ENCODE results near the gene CALY. TPM values are rescaled to one million over a fixed set of nuclear protein-coding genes. Genes with fewer than 3 reads are reported as not detected.

Gene CALY
- total RNA-seq, 1 experiment from 2014 or later = not detected

DNA sequence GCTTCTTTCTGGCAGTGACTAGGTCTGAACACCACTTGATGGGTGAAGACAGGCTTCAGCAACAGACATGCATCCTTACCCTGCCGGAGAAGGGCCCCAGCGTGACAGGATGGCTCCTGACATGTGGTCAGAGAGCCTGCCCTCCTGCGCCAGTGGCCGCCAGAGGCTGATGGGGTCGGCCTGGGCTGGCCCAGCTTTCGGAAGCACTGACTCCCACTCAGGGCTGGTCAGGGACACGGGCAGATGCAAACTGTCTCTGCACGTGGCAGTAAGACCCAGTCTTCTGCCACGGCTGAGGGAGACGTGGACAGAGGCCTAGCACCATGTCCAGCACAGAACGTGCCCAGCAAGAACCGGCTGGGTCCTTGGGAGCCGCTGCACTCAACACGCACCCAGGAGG, 38.2 kb downstream of the CALY start:
- DNase-seq (ENCODE audit: low spot score) = no peak
- no peak for TF ChIP-seq EZH2 (IDR thresholded peaks at IDR 0.05; ENCODE audit: borderline replicate concordance, low read depth, low read length, poor library complexity, severe bottlenecking)
- TF ChIP-seq, protein P1, sequence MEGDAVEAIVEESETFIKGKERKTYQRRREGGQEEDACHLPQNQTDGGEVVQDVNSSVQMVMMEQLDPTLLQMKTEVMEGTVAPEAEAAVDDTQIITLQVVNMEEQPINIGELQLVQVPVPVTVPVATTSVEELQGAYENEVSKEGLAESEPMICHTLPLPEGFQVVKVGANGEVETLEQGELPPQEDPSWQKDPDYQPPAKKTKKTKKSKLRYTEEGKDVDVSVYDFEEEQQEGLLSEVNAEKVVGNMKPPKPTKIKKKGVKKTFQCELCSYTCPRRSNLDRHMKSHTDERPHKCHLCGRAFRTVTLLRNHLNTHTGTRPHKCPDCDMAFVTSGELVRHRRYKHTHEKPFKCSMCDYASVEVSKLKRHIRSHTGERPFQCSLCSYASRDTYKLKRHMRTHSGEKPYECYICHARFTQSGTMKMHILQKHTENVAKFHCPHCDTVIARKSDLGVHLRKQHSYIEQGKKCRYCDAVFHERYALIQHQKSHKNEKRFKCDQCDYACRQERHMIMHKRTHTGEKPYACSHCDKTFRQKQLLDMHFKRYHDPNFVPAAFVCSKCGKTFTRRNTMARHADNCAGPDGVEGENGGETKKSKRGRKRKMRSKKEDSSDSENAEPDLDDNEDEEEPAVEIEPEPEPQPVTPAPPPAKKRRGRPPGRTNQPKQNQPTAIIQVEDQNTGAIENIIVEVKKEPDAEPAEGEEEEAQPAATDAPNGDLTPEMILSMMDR (conservative IDR thresholded peaks at IDR 0.05; ENCODE audit: low read depth, low read length) = no peak
- Histone ChIP-seq H3K4me3 (ENCODE audit: low read depth, low read length, poor library complexity, severe bottlenecking) (no peak overlapping the region), H3K27ac (ENCODE audit: low read depth, low read length, poor library complexity, severe bottlenecking) (no peak overlapping the region), H3K9me3 (ENCODE audit: low read depth, low read length, poor library complexity, severe bottlenecking) (no peaks in the 10 kb centered on the region), H3K36me3 (ENCODE audit: insufficient read depth, low read length, poor library complexity, severe bottlenecking) (peaks cover 49% of the 10 kb centered on the region), H3K4me1 (ENCODE audit: insufficient read depth, low read length, poor library complexity, severe bottlenecking) (no peaks in the 10 kb centered on the region), H3K27me3 (replicated peaks; ENCODE audit: insufficient read depth, low read depth, low read length, poor library complexity) (no peaks in the 10 kb centered on the region)
- intact Hi-C loops (cut with micrococcal nuclease; ENCODE audit: unreplicated experiment) = no loop called here
- CTCF ChIA-PET = no interaction called here
- BruUV-seq (replicated peaks) = no TSS peak
- POLR2A ChIA-PET (ENCODE audit: low non-redundant PET) = no interaction called here

DNA sequence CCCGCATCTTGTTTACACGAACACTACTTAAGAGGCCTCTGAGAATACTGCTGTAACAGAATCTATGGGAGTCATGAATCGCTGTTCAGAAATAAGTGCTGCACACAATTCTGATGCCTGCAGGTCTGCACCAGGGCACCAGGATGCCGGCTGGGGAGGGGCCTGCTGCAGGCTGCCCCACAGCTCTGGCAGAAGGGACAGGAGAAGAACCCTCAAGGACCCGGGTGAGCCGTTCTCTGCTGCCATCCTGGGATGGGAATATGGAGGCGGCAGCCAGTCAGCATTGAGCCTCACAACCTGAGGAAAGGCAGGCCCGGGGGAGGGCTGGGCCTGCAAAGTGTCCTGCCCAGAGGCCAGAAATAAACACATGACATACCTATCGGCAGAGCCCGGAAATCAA, 39.2 kb downstream of the CALY start:
- H3K36me3 ChIP-seq (ENCODE audit: insufficient read depth, low read length, poor library complexity, severe bottlenecking) = peaks cover 55% of the 10 kb centered on the region
- POLR2A ChIA-PET (ENCODE audit: low non-redundant PET) = no interaction called here
- CTCF ChIA-PET = no interaction called here
- no TSS peak for BruUV-seq (replicated peaks)
- intact Hi-C loops (cut with micrococcal nuclease; ENCODE audit: unreplicated experiment) = no loop called here
- DNase-seq (ENCODE audit: low spot score) = no peak
- TF ChIP-seq, protein P1 (conservative IDR thresholded peaks at IDR 0.05; ENCODE audit: low read depth, low read length) = no peak
- TF ChIP-seq EZH2 (IDR thresholded peaks at IDR 0.05; ENCODE audit: borderline replicate concordance, low read depth, low read length, poor library complexity, severe bottlenecking) = no peak
- no peaks in the 10 kb centered on the region for H3K4me1 ChIP-seq (ENCODE audit: insufficient read depth, low read length, poor library complexity, severe bottlenecking)
- no peak overlapping the region for H3K4me3 ChIP-seq (ENCODE audit: low read depth, low read length, poor library complexity, severe bottlenecking)
- no peaks in the 10 kb centered on the region for H3K9me3 ChIP-seq (ENCODE audit: low read depth, low read length, poor library complexity, severe bottlenecking)
- H3K27ac ChIP-seq (ENCODE audit: low read depth, low read length, poor library complexity, severe bottlenecking) = no peak overlapping the region
- H3K27me3 ChIP-seq (replicated peaks; ENCODE audit: insufficient read depth, low read depth, low read length, poor library complexity) = no peaks in the 10 kb centered on the region

DNA sequence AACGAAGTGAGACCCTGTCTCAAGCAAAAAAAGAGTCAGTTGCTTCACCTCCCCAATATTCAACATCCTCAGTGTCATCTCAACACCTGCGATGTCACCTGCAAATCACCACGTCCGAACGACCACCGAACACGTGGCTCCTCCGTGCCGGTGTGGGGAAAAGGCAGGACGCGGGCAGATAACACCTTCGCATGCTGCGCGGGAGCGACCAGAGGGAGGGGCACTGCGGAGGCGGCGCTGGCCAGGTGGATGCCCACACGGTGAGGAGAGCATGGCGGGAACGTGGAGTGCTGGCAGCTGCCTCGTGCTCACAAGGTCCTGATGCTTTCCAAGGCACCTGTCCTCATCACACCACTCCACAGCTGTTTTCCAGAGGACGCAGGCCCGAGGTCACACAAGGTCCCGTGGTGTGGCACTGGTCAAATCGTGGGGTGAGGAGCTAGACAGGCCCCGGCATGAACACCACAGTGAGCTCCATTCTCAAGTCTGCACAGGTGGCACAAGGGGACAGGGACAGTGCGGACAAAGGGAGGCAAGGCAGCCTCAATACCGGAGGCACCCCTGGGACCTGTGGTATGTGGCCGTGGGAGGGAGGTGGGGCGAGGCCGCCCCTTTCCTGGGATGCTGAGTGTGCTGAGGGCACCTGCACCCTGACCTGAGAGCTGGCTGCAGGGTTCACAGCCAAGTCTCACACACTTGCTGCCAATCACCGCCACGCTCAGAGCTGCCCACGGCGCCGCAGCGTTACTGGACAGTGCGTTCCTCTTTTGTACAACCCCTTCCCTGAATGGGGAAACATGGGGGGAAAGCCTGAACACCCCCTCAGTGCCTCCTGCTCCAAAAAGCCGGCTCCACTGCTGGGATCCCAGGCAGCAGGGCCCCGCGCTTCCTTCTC, 41.0 kb downstream of the CALY start:
- BruUV-seq (replicated peaks) = no TSS peak
- H3K27ac ChIP-seq (ENCODE audit: low read depth, low read length, poor library complexity, severe bottlenecking) = no peak overlapping the region
- no peaks in the 10 kb centered on the region for H3K4me1 ChIP-seq (ENCODE audit: insufficient read depth, low read length, poor library complexity, severe bottlenecking)
- H3K27me3 ChIP-seq (replicated peaks; ENCODE audit: insufficient read depth, low read depth, low read length, poor library complexity) = no peaks in the 10 kb centered on the region
- no peak overlapping the region for H3K4me3 ChIP-seq (ENCODE audit: low read depth, low read length, poor library complexity, severe bottlenecking)
- no peak for DNase-seq (ENCODE audit: low spot score)
- ChIA-PET POLR2A (ENCODE audit: low non-redundant PET) (no interaction called here), CTCF (no interaction called here)
- intact Hi-C loops (cut with micrococcal nuclease; ENCODE audit: unreplicated experiment) = no loop called here
- TF ChIP-seq, protein P1 (conservative IDR thresholded peaks at IDR 0.05; ENCODE audit: low read depth, low read length) = no peak
- no peak for TF ChIP-seq EZH2 (IDR thresholded peaks at IDR 0.05; ENCODE audit: borderline replicate concordance, low read depth, low read length, poor library complexity, severe bottlenecking)
- H3K36me3 ChIP-seq (ENCODE audit: insufficient read depth, low read length, poor library complexity, severe bottlenecking) = peaks cover 60% of the 10 kb centered on the region
- H3K9me3 ChIP-seq (ENCODE audit: low read depth, low read length, poor library complexity, severe bottlenecking) = no peaks in the 10 kb centered on the region
